CD4-positive, alpha-beta T cell treated with Interleukin-15 for 4 hours (primary cell): ENCODE results near the gene SORL1.

Experiments used
- DNase-seq: peaks from one replicate; pipeline ENCODE4 v3.0.0-alpha.2; 2020; ENCODE audit warnings: low spot score

Gene SORL1

GRCh38 chr11:121656328-121657090 is 204.4 kb downstream of the SORL1 start:
- DNase-seq, result no peak

- no peak for DNase-seq
These were observed 205.0 kb downstream of the SORL1 start for GRCh38 chr11:121657146-121657545.

- DNase-seq, result no peak
These were observed 207.7 kb downstream of the SORL1 start for GRCh38 chr11:121659811-121660210.

GRCh38 chr11:121661880-121662486 is 209.9 kb downstream of the SORL1 start:
- DNase-seq, result no peak

GRCh38 chr11:121664144-121664543 is 212.0 kb downstream of the SORL1 start:
- no peak for DNase-seq

GRCh38 chr11:121665206-121665838 is 213.2 kb downstream of the SORL1 start:
- DNase-seq, result no peak

- DNase-seq, result no peak
These were observed 215.7 kb downstream of the SORL1 start for GRCh38 chr11:121667836-121668235.

GRCh38 chr11:121669422-121669821 is 217.3 kb downstream of the SORL1 start:
- no peak for DNase-seq

- DNase-seq, result no peak
These were observed 218.2 kb downstream of the SORL1 start for GRCh38 chr11:121670266-121670665.

GRCh38 chr11:121670805-121671282 is 218.7 kb downstream of the SORL1 start:
- no peak for DNase-seq

- no peak for DNase-seq
These were observed 219.4 kb downstream of the SORL1 start for GRCh38 chr11:121671283-121672168.

- DNase-seq, result no peak
These were observed 220.7 kb downstream of the SORL1 start for GRCh38 chr11:121672630-121673487.

GRCh38 chr11:121681550-121682268 is 229.6 kb downstream of the SORL1 start:
- no peak for DNase-seq
